Measurements from ENCODE around the gene ITPRIP.

The ITPRIP gene

GRCh38 chr10:104322416-104322782 is 15.9 kb downstream of the ITPRIP start:
- peaks cover 30% of the 10 kb centered on the region for H3K4me1 ChIP-seq (ENCODE audit: insufficient read depth, low read length, severe bottlenecking)
- no peaks in the 10 kb centered on the region for H3K36me3 ChIP-seq (ENCODE audit: insufficient read depth, low read length)
- H3K27ac ChIP-seq (ENCODE audit: low read depth, low read length, poor library complexity, severe bottlenecking) = peak overlapping the region; percentile 28

GRCh38 chr10:104321725-104322415 is 16.4 kb downstream of the ITPRIP start:
- H3K27ac ChIP-seq (ENCODE audit: low read depth, low read length, poor library complexity, severe bottlenecking) = no peak overlapping the region
- no peak overlapping the region for H3K4me3 ChIP-seq (ENCODE audit: low read depth, low read length, poor library complexity, severe bottlenecking)
- H3F3A ChIP-seq (ENCODE audit: insufficient read depth, low read length) = no peaks in the 10 kb centered on the region
- no peak overlapping the region; the same call in 1 of the 2 replicates for H3K4me2 ChIP-seq (ENCODE audit: low read length)
- no peaks in the 10 kb centered on the region for H4K20me1 ChIP-seq (ENCODE audit: insufficient read depth, low read length)
- H2AFZ ChIP-seq (ENCODE audit: low read length) = no peak overlapping the region
- H3K79me2 ChIP-seq (ENCODE audit: insufficient read depth, low read length) = no peaks in the 10 kb centered on the region
- no peaks in the 10 kb centered on the region for H3K9me2 ChIP-seq (ENCODE audit: low read depth, low read length)
- no peaks in the 10 kb centered on the region for H3K9me3 ChIP-seq (ENCODE audit: low read length)
- no peaks in the 10 kb centered on the region for H3K27me3 ChIP-seq (ENCODE audit: insufficient read depth, low read length)
- H3K9ac ChIP-seq (ENCODE audit: low read length) = no peak overlapping the region
- no peak for TF ChIP-seq EZH2 (IDR thresholded peaks at IDR 0.05; ENCODE audit: borderline replicate concordance, low read length)
- no peak for TF ChIP-seq CTCF (IDR thresholded peaks at IDR 0.05; ENCODE audit: low read length)
- H3K4me1 ChIP-seq (ENCODE audit: insufficient read depth, low read length, severe bottlenecking) = peaks cover 32% of the 10 kb centered on the region
- H3K36me3 ChIP-seq (ENCODE audit: insufficient read depth, low read length) = no peaks in the 10 kb centered on the region

More at GRCh38 chr10:104322416-104322782, 15.9 kb downstream of the ITPRIP start:
- H4K20me1 ChIP-seq (ENCODE audit: insufficient read depth, low read length) = no peaks in the 10 kb centered on the region
- no peaks in the 10 kb centered on the region for H3K9me2 ChIP-seq (ENCODE audit: low read depth, low read length)
- H3K4me2 ChIP-seq (ENCODE audit: low read length) = peak overlapping the region; percentile 7; the same call in 1 of the 2 replicates
- H3F3A ChIP-seq (ENCODE audit: insufficient read depth, low read length) = no peaks in the 10 kb centered on the region
- TF ChIP-seq EZH2 (IDR thresholded peaks at IDR 0.05; ENCODE audit: borderline replicate concordance, low read length) = no peak
- no peak for TF ChIP-seq CTCF (IDR thresholded peaks at IDR 0.05; ENCODE audit: low read length)
- H3K79me2 ChIP-seq (ENCODE audit: insufficient read depth, low read length) = no peaks in the 10 kb centered on the region
- no peak overlapping the region; the same call in 1 of the 2 replicates for H3K9ac ChIP-seq (ENCODE audit: low read length)
- no peak overlapping the region for H3K4me3 ChIP-seq (ENCODE audit: low read depth, low read length, poor library complexity, severe bottlenecking)
- no peaks in the 10 kb centered on the region for H3K27me3 ChIP-seq (ENCODE audit: insufficient read depth, low read length)
- H3K9me3 ChIP-seq (ENCODE audit: low read length) = no peaks in the 10 kb centered on the region
- no peak overlapping the region for H2AFZ ChIP-seq (ENCODE audit: low read length)

GRCh38 chr10:104321226-104321625 is 17.0 kb downstream of the ITPRIP start:
- TF ChIP-seq EZH2 (IDR thresholded peaks at IDR 0.05; ENCODE audit: borderline replicate concordance, low read length) = no peak
- TF ChIP-seq CTCF (IDR thresholded peaks at IDR 0.05; ENCODE audit: low read length) = no peak
- H2AFZ ChIP-seq (ENCODE audit: low read length) = no peak overlapping the region
- H3K9me3 ChIP-seq (ENCODE audit: low read length) = no peaks in the 10 kb centered on the region
- no peaks in the 10 kb centered on the region for H3K27me3 ChIP-seq (ENCODE audit: insufficient read depth, low read length)
- H3K4me1 ChIP-seq (ENCODE audit: insufficient read depth, low read length, severe bottlenecking) = peaks cover 32% of the 10 kb centered on the region
- H4K20me1 ChIP-seq (ENCODE audit: insufficient read depth, low read length) = no peaks in the 10 kb centered on the region
- H3K36me3 ChIP-seq (ENCODE audit: insufficient read depth, low read length) = no peaks in the 10 kb centered on the region
- H3K9me2 ChIP-seq (ENCODE audit: low read depth, low read length) = no peaks in the 10 kb centered on the region
- no peak overlapping the region for H3K9ac ChIP-seq (ENCODE audit: low read length)
- no peak overlapping the region for H3K4me2 ChIP-seq (ENCODE audit: low read length)
- no peaks in the 10 kb centered on the region for H3K79me2 ChIP-seq (ENCODE audit: insufficient read depth, low read length)
- no peak overlapping the region for H3K4me3 ChIP-seq (ENCODE audit: low read depth, low read length, poor library complexity, severe bottlenecking)
- H3K27ac ChIP-seq (ENCODE audit: low read depth, low read length, poor library complexity, severe bottlenecking) = no peak overlapping the region
- H3F3A ChIP-seq (ENCODE audit: insufficient read depth, low read length) = no peaks in the 10 kb centered on the region

Data from OCI-LY1 (cell line).